SK-N-SH treated with all-trans-retinoic acid at 6 μM for 48 hours (cell line): ENCODE data around the gene ASPRV1.

Source experiments
- ARNTL ChIP-seq: fragments of 450-650 bp; formaldehyde crosslinking; IDR thresholded peaks from 2 replicates; pipeline ENCODE4 v1.5.0; 2020; ENCODE audit warnings: low read depth, mild to moderate bottlenecking, moderate library complexity, borderline replicate concordance
- BACH2 ChIP-seq: fragments of 250-450 bp; sonication (Bioruptor Pico); IDR thresholded peaks from 2 replicates; pipeline ENCODE4 v1.9.0; 2021; ENCODE audit warnings: mild to moderate bottlenecking, borderline replicate concordance
- CSDC2 ChIP-seq: fragments of 250-450 bp; sonication (Bioruptor Pico); IDR thresholded peaks from 2 replicates; pipeline ENCODE4 v1.5.0; 2020; ENCODE audit warnings: mild to moderate bottlenecking, moderate library complexity
- ESRRG ChIP-seq: fragments of 250-450 bp; sonication (Bioruptor Pico); IDR thresholded peaks from 2 replicates; pipeline ENCODE4 v1.6.1; 2021; ENCODE audit warnings: mild to moderate bottlenecking
- OSR1 ChIP-seq: fragments of 250-450 bp; sonication (Bioruptor Pico); IDR thresholded peaks from 2 replicates; pipeline ENCODE4 v1.8.0; 2022; ENCODE audit warnings: moderate library complexity, mild to moderate bottlenecking, inconsistent platforms
- SNAI2 ChIP-seq: fragments of 250-450 bp; sonication (Bioruptor Pico); IDR thresholded peaks from 2 replicates; pipeline ENCODE4 v1.5.0; 2020; ENCODE audit warnings: mild to moderate bottlenecking, moderate library complexity
- TCF4 ChIP-seq: fragments of 250-450 bp; sonication (Bioruptor Pico); IDR thresholded peaks from 2 replicates; pipeline ENCODE4 v1.8.0; 2021; ENCODE audit warnings: mild to moderate bottlenecking, moderate library complexity, borderline replicate concordance
- ZFP3 ChIP-seq: fragments of 250-450 bp; sonication (Bioruptor Pico); IDR thresholded peaks from 2 replicates; pipeline ENCODE4 v1.5.0; 2020; ENCODE audit warnings: mild to moderate bottlenecking, moderate library complexity
- TF ChIP-seq, protein P1 (sequence below): fragments of 250-450 bp; sonication (Bioruptor Pico); IDR thresholded peaks from 2 replicates; pipeline ENCODE4 v1.8.0; 2020; ENCODE audit warnings: mild to moderate bottlenecking, moderate library complexity, borderline replicate concordance

DNA sequence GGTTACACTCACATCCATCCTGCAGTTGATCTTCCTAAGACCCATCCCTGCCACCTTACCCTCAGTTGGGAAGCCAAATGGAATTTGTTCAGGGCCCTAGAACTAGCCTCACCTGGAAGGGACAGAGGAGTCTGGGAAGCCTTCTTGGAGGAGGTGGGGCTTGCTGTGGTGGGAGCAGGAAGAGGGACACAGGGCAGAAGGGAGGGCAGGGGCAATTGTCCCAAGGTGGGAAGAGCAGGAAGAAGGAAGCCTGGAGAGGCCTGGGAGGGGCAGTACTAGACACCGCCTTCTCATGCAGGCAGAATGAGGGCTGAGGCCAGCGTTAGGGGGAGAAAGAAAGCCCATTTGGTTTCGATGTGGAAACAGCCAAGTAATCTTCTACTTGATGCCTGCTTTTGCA is 34.1 kb upstream of the ASPRV1 start:
- no peak for TF ChIP-seq BACH2 (CRISPR knock-in tag)
- no peak for TF ChIP-seq ESRRG (CRISPR knock-in tag)
- no peak for TF ChIP-seq ARNTL (CRISPR knock-in tag)
- TF ChIP-seq CSDC2 (CRISPR knock-in tag), result no peak
- TF ChIP-seq, protein P1, sequence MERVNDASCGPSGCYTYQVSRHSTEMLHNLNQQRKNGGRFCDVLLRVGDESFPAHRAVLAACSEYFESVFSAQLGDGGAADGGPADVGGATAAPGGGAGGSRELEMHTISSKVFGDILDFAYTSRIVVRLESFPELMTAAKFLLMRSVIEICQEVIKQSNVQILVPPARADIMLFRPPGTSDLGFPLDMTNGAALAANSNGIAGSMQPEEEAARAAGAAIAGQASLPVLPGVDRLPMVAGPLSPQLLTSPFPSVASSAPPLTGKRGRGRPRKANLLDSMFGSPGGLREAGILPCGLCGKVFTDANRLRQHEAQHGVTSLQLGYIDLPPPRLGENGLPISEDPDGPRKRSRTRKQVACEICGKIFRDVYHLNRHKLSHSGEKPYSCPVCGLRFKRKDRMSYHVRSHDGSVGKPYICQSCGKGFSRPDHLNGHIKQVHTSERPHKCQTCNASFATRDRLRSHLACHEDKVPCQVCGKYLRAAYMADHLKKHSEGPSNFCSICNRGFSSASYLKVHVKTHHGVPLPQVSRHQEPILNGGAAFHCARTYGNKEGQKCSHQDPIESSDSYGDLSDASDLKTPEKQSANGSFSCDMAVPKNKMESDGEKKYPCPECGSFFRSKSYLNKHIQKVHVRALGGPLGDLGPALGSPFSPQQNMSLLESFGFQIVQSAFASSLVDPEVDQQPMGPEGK (CRISPR knock-in tag), result no peak
- no peak for TF ChIP-seq SNAI2
- TF ChIP-seq OSR1 (CRISPR knock-in tag), result no peak
- no peak for TF ChIP-seq ZFP3 (CRISPR knock-in tag)
- TF ChIP-seq TCF4 (CRISPR knock-in tag), result no peak
